AG09319 (cell line): ENCODE results near the gene B3GAT1.
"Not testable (repeated sequence)": the region's sequence is repeated elsewhere in the genome, so short reads cannot be mapped to it uniquely, and the experiment has no call there.

Experiments used
- DNase-seq: peaks from one replicate; pipeline ENCODE4 v3.0.0-alpha.2; 2010; ENCODE audit warnings: low read depth; ENCODE audit errors: extremely low read depth
- TF ChIP-seq, protein P1 (sequence below): IDR thresholded peaks from 2 replicates; pipeline ENCODE4 v1.5.1; 2011; ENCODE audit warnings: low read depth, mild to moderate bottlenecking, inconsistent platforms, low read length, moderate library complexity

Gene B3GAT1

DNA sequence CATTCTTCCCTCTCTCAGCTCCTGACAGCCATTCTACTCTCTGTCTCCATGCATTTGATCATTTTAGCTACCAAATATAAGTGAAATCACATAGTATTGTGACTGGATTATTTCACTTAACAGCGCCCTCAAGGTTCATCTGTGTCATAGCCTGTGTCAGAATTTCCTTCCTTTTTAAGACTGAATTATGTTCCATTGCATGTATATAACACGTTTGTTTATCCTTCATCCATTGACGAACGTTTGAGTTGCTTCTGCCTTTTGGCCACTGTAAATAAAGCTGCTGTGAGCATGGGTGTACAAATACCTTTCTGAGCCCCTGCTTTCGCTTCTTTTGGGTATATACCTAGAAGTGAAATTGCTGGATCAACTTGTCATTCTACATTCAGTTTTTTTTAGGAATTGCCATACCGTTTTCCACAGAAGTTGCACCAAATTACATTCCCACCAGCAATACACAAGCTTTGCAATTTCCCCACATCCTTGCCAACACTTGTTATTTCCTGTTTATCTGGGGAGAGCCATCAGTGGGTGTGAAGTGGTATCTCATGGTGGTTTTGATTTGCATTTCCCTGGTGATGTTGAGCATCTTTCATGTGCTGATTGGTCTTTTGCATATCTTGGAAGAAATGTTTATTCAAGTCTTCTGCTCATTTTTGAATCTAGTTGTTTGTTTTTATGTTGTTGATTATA, 62.8 kb downstream of the B3GAT1 start:
- no peak for DNase-seq
- TF ChIP-seq, protein P1, sequence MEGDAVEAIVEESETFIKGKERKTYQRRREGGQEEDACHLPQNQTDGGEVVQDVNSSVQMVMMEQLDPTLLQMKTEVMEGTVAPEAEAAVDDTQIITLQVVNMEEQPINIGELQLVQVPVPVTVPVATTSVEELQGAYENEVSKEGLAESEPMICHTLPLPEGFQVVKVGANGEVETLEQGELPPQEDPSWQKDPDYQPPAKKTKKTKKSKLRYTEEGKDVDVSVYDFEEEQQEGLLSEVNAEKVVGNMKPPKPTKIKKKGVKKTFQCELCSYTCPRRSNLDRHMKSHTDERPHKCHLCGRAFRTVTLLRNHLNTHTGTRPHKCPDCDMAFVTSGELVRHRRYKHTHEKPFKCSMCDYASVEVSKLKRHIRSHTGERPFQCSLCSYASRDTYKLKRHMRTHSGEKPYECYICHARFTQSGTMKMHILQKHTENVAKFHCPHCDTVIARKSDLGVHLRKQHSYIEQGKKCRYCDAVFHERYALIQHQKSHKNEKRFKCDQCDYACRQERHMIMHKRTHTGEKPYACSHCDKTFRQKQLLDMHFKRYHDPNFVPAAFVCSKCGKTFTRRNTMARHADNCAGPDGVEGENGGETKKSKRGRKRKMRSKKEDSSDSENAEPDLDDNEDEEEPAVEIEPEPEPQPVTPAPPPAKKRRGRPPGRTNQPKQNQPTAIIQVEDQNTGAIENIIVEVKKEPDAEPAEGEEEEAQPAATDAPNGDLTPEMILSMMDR = no peak

DNA sequence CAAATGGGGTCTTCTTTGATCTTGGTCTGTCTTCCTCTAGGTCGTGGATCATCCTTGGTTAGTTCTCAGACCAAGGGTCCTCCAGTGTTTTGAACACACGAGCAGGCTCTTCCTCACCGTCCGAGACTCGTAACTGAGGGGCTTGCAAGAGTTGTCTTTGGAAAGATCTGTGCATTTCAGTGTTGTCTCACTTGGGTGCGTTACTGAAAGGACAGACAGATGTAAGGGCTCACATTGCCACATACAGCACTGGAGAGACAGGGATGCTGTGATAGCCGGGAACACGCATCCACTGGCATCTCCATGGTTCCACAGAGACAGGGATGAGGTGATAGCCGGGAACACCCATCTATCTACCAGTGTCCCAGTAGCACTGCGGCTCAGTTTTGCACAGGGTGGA, 64.6 kb downstream of the B3GAT1 start:
- no peak for DNase-seq

GRCh38 chr11:134346976-134347350, 65.1 kb downstream of the B3GAT1 start:
- TF ChIP-seq, protein P1 = no peak
- no peak for DNase-seq

More for the DNA sequence above, 64.6 kb downstream of the B3GAT1 start:
- TF ChIP-seq, protein P1 = no peak

DNA sequence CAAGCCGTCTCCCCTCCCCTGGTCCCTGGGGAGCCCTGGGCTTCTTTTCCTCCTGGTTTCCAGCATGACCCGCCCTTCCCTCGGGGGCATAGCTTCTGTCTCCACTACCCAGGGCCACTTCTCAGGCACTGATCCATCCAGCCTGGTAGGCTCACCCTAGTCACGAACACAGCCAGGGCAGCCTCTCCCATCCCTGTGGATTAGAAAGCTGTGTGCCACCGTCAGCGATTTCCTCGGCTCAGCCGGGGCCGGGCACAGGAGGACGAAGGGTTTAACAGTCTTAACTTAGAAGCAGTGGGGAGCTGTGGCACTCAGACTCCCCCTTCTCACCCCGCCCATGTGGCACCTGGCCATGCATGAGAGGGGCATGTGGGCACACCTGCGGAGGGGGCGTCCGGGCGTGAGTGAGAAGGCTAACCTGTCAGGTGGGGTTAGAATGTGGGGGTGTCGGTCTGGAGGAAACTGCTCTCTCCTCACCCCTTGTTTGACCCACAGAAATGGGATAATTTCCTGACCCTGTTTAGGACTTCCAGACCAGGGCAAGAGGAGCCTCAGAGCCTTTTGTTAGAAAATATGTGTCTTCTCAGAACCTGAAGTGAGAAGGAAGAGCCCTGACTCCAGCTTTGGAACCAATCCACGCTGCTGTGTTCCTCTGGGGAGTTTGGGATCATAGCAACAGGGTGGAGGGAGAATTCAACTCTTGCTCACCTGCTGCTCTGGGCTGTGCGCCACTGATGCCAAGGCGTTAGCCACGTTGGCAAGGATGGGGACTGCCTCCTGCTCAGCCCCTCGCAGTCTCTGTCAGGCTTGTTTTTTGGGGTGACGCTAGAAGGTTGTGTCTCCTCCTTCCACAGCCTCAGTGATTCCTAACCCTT, 65.7 kb downstream of the B3GAT1 start:
- TF ChIP-seq, protein P1 = no peak
- DNase-seq = no peak

DNA sequence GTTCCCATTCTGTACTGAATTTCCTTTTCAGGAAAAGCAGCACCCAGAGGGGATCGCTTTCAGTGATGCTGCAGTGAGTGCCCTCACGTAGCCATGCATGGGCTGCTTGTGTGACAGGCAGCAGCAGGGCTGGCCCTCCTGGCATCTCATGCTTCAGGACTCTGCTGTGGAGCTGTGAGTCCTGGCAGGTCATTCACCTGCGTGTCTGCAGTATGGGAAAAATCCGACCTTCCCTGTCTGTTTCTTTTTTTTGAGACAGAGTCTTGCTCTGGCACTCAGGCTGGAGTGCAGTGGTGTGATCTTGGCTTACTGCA, 66.8 kb downstream of the B3GAT1 start:
- no peak for DNase-seq
- TF ChIP-seq, protein P1 = no peak

GRCh38 chr11:134344497-134345236, 67.4 kb downstream of the B3GAT1 start:
- DNase-seq = not testable (repeated sequence)

DNA sequence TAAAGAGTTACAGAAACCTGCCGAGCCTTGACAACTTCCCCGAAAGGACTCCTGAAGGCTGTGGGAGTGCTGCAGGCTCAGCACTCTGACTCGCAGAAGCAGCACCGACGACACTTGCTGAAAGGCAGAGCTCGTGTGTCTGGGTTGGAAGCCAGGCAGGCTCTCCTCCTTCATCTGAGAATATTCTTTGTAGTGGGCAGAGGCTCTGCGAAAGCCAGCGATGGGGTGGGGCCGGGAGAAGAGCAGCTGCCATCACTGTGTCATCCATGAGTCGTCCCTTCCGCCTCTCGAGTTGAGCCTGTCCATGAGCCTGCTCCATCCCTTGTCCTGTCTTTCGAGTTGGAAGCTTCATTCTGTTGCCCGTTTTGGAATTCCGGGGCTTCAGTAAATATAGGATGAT, 68.4 kb downstream of the B3GAT1 start:
- TF ChIP-seq, protein P1 = no peak
- no peak for DNase-seq
